Activated CD4-positive, alpha-beta T cell treated with anti-CD3 and anti-CD28 coated beads, Interleukin-2, amount 50 U/mL, for 16 hours (primary cell): Measurements from ENCODE around the gene CD2BP2.
A peak's percentile ranks its signal among the peaks of the same experiment; 100 is the strongest.
"Not testable (repeated sequence)": the region's sequence is repeated elsewhere in the genome, so short reads cannot be mapped to it uniquely, and the experiment has no call there.

Source experiments
- DNase-seq: peaks from one replicate; pipeline ENCODE4 v3.0.0-alpha.2; 2020

The CD2BP2 gene

GRCh38 chr16:30341971-30342370 is 13.1 kb downstream of the CD2BP2 start:
- not testable (repeated sequence) for DNase-seq

GRCh38 chr16:30340621-30341020 is 14.5 kb downstream of the CD2BP2 start:
- DNase-seq, result no peak

- DNase-seq, result not testable (repeated sequence)
Measured at GRCh38 chr16:30338715-30339114, 16.4 kb downstream of the CD2BP2 start.

GRCh38 chr16:30337964-30338357 is 17.1 kb downstream of the CD2BP2 start:
- not testable (repeated sequence) for DNase-seq

- DNase-seq, result no peak
Measured at GRCh38 chr16:30335598-30336474, 19.3 kb downstream of the CD2BP2 start.

- DNase-seq, result peak; percentile 87
Measured at GRCh38 chr16:30335028-30335597, 20.0 kb downstream of the CD2BP2 start.

- DNase-seq, result peak; percentile 88
Measured at GRCh38 chr16:30334473-30334989, 20.6 kb downstream of the CD2BP2 start.

GRCh38 chr16:30324220-30324619 is 30.9 kb downstream of the CD2BP2 start:
- DNase-seq, result not testable (repeated sequence)

GRCh38 chr16:30318647-30319046 is 36.5 kb downstream of the CD2BP2 start:
- not testable (repeated sequence) for DNase-seq

GRCh38 chr16:30310937-30311336 is 44.2 kb downstream of the CD2BP2 start:
- DNase-seq, result not testable (repeated sequence)

- DNase-seq, result peak; percentile 18
Measured at GRCh38 chr16:30309255-30309654, 45.9 kb downstream of the CD2BP2 start.
